Spleen (tissue), 11 donors: ENCODE measurements around the gene KCNJ8. TPM values are rescaled to one million over a fixed set of nuclear protein-coding genes. Genes with fewer than 3 reads are reported as not detected.

Source experiments
- DNase-seq: peaks from one replicate; pipeline ENCODE4 v3.0.0-alpha.2; 2020
- H3K27ac ChIP-seq, 8 donors: fragments of 200-600 bp; sonication (generic) in 7 of 8; 1 replicate in 4 of 8; 2 replicates in 4 of 8; pipeline versions ENCODE4 v1.5.0 to v1.8.0; 2016 to 2021; ENCODE audit warnings: inconsistent platforms in 4 of 8, mild to moderate bottlenecking in 4 of 8, moderate library complexity in 1 of 8
- H3K27me3 ChIP-seq, 7 donors: fragments of 200-600 bp; sonication (generic) in 6 of 7; replicated peaks in 1 of 7; 1 replicate in 4 of 7; 2 replicates in 3 of 7; pipeline versions ENCODE4 v1.5.0 to v1.8.0; 2016 to 2021; ENCODE audit warnings: inconsistent platforms in 3 of 7, mild to moderate bottlenecking in 1 of 7
- H3K36me3 ChIP-seq, 6 donors: fragments of 200-600 bp; sonication (generic) in 5 of 6; 1 replicate in 4 of 6; 2 replicates in 2 of 6; pipeline versions ENCODE4 v1.5.0 to v1.8.0; 2016 to 2021; ENCODE audit warnings: inconsistent platforms in 2 of 6
- H3K4me1 ChIP-seq, 6 donors: fragments of 200-600 bp; sonication (generic) in 5 of 6; 1 replicate in 3 of 6; 2 replicates in 3 of 6; pipeline versions ENCODE4 v1.5.0 to v1.8.0; 2016 to 2021; ENCODE audit warnings: inconsistent platforms in 3 of 6
- H3K4me3 ChIP-seq, 8 donors: fragments of 200-600 bp; sonication (generic) in 7 of 8; 1 replicate in 4 of 8; 2 replicates in 4 of 8; pipeline versions ENCODE4 v1.5.0 to v1.8.0; 2016 to 2021; ENCODE audit warnings: inconsistent platforms in 4 of 8, mild to moderate bottlenecking in 4 of 8, moderate library complexity in 2 of 8
- H3K9me3 ChIP-seq, 8 donors: fragments of 200-600 bp; sonication (generic) in 7 of 8; 1 replicate in 4 of 8; 2 replicates in 4 of 8; pipeline versions ENCODE4 v1.5.0 to v1.8.0; 2016 to 2021; ENCODE audit warnings: inconsistent platforms in 4 of 8
- POLR2A ChIP-seq, 3 donors: fragments of 450-650 bp; IDR thresholded peaks; one replicate each; pipeline ENCODE4 v1.5.1; 2017; ENCODE audit warnings: antibody characterized with exemption in 3 of 3, mild to moderate bottlenecking in 1 of 3
- POLR2AphosphoS5 ChIP-seq, 3 donors: sonication (generic); formaldehyde crosslinking; IDR thresholded peaks; one replicate each; pipeline ENCODE4 v1.5.1; 2017; ENCODE audit warnings: antibody characterized with exemption in 3 of 3
- WGBS, 5 donors: extraction: QIAGEN DNeasy Blood & Tissue Kit in 3 of 5; methylation state at CpG; one replicate each; pipeline versions ENCODE4 v1.1.5 to v1.1.7; 2013 to 2018; 5-methylcytosine and 5-hydroxymethylcytosine counted together
- intact Hi-C: fragments of 100-400 bp; cut with DNase I; formaldehyde crosslinking; loops from one replicate; pipeline ENCODE4 v1.15.0; 2023; ENCODE audit warnings: low total_unique reads
- polyA plus RNA-seq, 3 donors: library from polyadenylated mRNA; stranded (reverse); fragments of 200-250 nt; gene quantifications; one replicate each; pipeline ENCODE4 v1.2.1, GENCODE V29; 2013
- total RNA-seq, 7 donors: library from RNA; depleted of rRNA in 3 of 7; stranded (reverse); fragments of >200 nt in 3 of 7; fragmentation: NEBNext Ultra II Directional in 4 of 7; extraction: Animal tissue kit (Norgen Biotek cat#: 25700) in 4 of 7; gene quantifications; one replicate each; pipeline versions ENCODE4 v1.1.0 to v1.2.1, GENCODE V29; 2016 to 2021
- TF ChIP-seq, protein P1 (sequence below), 11 experiments: fragments of 200-600 bp in 7 of 11; fragments of 450-650 bp in 4 of 11; sonication (generic) in 4 of 11; IDR thresholded peaks in 8 of 11; conservative IDR thresholded peaks in 3 of 11; 1 replicate in 7 of 11; 2 replicates in 4 of 11; pipeline versions ENCODE4 v1.4.0 to v1.8.0; 2016 to 2021; ENCODE audit warnings: antibody characterized with exemption in 11 of 11, inconsistent platforms in 4 of 11, mild to moderate bottlenecking in 1 of 11
- donor health status: healthy with polysubstance abuse.
- donor health status: DM: no; HTN: no; CAD: no; lungs with moderate emphysema.
- donor health status: DM: no; HTN: no; CAD: no.
- donor health status: Bipolar disorder and iron deficiency.
- donor health status: healthy.
- donor health status: DM: no; HTN: no; CAD: no.
- donor health status: DM: yes; HTN: yes; CAD: no.

The KCNJ8 gene
- total and polyA plus RNA-seq, 10 donors: 1.6 to 19.3 (median 6.8) TPM

DNA sequence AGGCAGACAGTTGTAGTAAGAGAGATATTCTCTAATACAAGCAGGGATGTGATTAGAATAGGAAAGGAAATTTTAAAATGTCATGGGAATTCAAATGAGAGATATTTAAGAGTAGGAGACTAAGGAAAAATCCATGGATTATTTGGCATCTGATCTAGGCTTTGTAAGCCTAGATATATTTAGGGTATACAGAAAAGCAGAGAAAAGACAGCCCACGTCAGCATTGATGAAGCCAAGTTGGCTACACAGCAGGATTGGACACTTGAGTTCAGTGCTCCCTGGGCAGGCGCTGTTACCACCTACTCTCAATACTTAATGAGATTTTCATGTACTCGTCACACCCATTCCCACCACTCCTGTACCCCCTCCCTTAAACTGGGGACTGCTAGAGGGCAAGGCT lies 1.7 kb upstream of the KCNJ8 start:
- no peaks in the 10 kb centered on the region for H3K9me3 ChIP-seq
- intact Hi-C loops: no loop called here
- TF ChIP-seq, protein P1, sequence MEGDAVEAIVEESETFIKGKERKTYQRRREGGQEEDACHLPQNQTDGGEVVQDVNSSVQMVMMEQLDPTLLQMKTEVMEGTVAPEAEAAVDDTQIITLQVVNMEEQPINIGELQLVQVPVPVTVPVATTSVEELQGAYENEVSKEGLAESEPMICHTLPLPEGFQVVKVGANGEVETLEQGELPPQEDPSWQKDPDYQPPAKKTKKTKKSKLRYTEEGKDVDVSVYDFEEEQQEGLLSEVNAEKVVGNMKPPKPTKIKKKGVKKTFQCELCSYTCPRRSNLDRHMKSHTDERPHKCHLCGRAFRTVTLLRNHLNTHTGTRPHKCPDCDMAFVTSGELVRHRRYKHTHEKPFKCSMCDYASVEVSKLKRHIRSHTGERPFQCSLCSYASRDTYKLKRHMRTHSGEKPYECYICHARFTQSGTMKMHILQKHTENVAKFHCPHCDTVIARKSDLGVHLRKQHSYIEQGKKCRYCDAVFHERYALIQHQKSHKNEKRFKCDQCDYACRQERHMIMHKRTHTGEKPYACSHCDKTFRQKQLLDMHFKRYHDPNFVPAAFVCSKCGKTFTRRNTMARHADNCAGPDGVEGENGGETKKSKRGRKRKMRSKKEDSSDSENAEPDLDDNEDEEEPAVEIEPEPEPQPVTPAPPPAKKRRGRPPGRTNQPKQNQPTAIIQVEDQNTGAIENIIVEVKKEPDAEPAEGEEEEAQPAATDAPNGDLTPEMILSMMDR (IDR thresholded peaks at IDR 0.05 in 8 of 11, conservative IDR thresholded peaks at IDR 0.05 in 3 of 11): no peak
- TF ChIP-seq POLR2A (IDR thresholded peaks at IDR 0.05) (no peak), POLR2AphosphoS5 (IDR thresholded peaks at IDR 0.05) (no peak)
- no peaks in the 10 kb centered on the region for H3K36me3 ChIP-seq
- H3K4me1 ChIP-seq: peaks cover 0 to 22% (median 9%) of the 10 kb centered on the region in 6 donors
- DNase-seq: no peak
- peak overlapping the region in 3 of 8 donors; percentile 67 to 80 (median 78) for H3K27ac ChIP-seq
- 75 to 94% (median 89%) methylated on average over 3 of the region's 3 CpGs for WGBS, 5 donors
- H3K27me3 ChIP-seq: peaks cover 0 to 56% (median 30%) of the 10 kb centered on the region in 7 donors
- no peak overlapping the region for H3K4me3 ChIP-seq

DNA sequence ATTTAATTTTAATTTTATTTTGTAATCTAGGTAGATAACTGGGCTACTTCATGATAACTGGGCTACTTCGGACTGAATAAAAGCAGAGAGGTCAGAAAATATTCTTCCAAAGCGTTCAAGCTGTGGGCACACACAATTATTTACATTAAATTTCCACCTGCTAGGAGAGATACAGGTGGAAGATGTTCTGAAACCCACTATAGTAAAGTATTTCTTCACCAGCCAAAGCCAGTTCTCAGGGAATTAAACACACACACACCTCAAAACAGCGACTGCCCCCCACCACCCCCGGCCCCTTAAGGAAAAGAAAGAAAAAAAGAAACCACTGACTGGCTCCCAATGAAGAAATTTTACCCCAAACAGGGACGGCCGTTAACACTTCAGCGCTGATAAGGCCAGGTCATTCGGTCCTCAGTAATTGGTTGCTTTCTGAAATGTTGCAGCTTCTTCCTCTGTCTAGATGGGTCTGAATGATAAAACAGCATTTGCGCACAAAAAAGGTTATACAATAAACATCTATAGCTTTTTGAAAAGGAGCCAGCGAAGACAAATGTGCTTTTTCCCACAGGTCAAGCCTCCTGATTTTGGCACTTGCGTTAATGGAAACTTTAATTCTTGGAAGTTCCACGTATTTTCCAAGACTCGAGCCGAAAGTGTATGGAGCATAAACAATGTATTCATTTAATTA lies 771 bp upstream of the KCNJ8 start:
- DNase-seq: no peak

DNA sequence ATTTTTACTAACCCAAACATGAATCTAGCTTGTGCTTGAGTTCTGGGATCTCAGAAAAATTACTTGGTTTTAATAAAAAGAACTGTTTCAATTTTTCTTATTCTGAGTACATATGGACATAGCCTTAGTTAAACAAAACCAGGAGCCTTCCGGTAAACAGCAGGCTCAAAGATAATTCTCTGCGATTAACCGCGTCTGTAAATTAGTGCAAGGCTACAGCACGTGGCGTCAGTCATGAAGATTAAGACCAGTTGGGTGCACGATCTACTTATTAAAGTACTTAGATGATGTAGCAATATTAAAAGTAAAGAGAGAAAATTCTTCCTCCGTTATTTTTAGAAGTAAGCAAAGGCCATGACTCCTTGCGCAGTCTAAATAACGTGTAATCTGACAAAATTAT lies 700 bp downstream of the KCNJ8 start:
- H3K27ac ChIP-seq: peak overlapping the region in 7 of 8 donors; percentile 67 to 80 (median 71)
- H3K4me3 ChIP-seq: peak overlapping the region; percentile 0 to 64 (median 32)
- TF ChIP-seq, protein P1 (IDR thresholded peaks at IDR 0.05 in 8 of 11, conservative IDR thresholded peaks at IDR 0.05 in 3 of 11): no peak
- TF ChIP-seq POLR2A (IDR thresholded peaks at IDR 0.05) (no peak), POLR2AphosphoS5 (IDR thresholded peaks at IDR 0.05) (no peak)
- DNase-seq: no peak
- H3K36me3 ChIP-seq: no peaks in the 10 kb centered on the region
- intact Hi-C loops: no loop called here
- WGBS, 5 donors: 9 to 12% (median 11%) methylated on average over 10 of the region's 10 CpGs
- peaks cover 0 to 56% (median 30%) of the 10 kb centered on the region in 7 donors for H3K27me3 ChIP-seq
- H3K9me3 ChIP-seq: no peaks in the 10 kb centered on the region
- H3K4me1 ChIP-seq: peaks cover 0 to 22% (median 9%) of the 10 kb centered on the region in 6 donors

More for the DNA sequence above, 771 bp upstream of the KCNJ8 start:
- TF ChIP-seq POLR2A (IDR thresholded peaks at IDR 0.05) (no peak), POLR2AphosphoS5 (IDR thresholded peaks at IDR 0.05) (no peak)
- TF ChIP-seq, protein P1 (IDR thresholded peaks at IDR 0.05 in 8 of 11, conservative IDR thresholded peaks at IDR 0.05 in 3 of 11): no peak
- 21 to 28% (median 27%) methylated on average over 14 of the region's 14 CpGs for WGBS, 5 donors
- peak overlapping the region in 6 of 8 donors; percentile 32 to 64 (median 34) for H3K4me3 ChIP-seq
- H3K9me3 ChIP-seq: no peaks in the 10 kb centered on the region
- peaks cover 0 to 56% (median 30%) of the 10 kb centered on the region in 7 donors for H3K27me3 ChIP-seq
- H3K27ac ChIP-seq: peak overlapping the region in 7 of 8 donors; percentile 11 to 80 (median 67)
- H3K36me3 ChIP-seq: no peaks in the 10 kb centered on the region
- H3K4me1 ChIP-seq: peaks cover 0 to 22% (median 9%) of the 10 kb centered on the region in 6 donors
- intact Hi-C loops: no loop called here

DNA sequence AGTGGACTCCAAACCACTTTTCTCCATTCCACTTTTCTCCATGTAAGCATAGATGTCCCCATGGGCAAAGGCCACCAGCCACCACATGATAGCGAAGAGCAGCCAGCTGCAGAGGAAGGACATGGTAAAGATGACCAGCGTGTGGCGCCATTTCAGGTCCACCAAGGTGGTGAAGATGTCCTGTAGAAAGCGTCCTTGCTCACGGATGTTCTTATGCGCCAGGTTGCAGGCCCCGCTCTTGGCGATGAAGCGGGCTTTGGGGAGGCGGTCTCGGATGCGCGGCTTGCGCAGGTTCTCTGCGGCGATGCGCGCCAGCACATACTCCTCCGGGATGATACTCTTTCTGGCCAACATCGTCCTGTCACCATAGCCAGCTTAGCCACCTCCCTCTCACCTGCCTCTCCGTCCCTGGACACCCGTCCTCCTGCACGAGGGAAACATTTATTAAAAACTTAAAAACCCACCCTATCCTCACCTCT lies 1.2 kb downstream of the KCNJ8 start:
- DNase-seq: no peak
- WGBS, 5 donors: 14 to 30% (median 23%) methylated on average over 23 of the region's 23 CpGs
- H3K4me3 ChIP-seq: peak overlapping the region in 7 of 8 donors; percentile 0 to 64 (median 33)

More for the DNA sequence above, 1.2 kb downstream of the KCNJ8 start:
- H3K4me1 ChIP-seq: peaks cover 0 to 22% (median 9%) of the 10 kb centered on the region in 6 donors
- H3K27ac ChIP-seq: peak overlapping the region in 7 of 8 donors; percentile 21 to 80 (median 71)
- H3K36me3 ChIP-seq: no peaks in the 10 kb centered on the region
- TF ChIP-seq, protein P1 (IDR thresholded peaks at IDR 0.05 in 8 of 11, conservative IDR thresholded peaks at IDR 0.05 in 3 of 11): peak in 2 of 11 experiments; percentile 7 to 21
- TF ChIP-seq POLR2A (IDR thresholded peaks at IDR 0.05) (no peak), POLR2AphosphoS5 (IDR thresholded peaks at IDR 0.05) (peak in 2 of 3 donors; percentile 31 to 35)
- H3K9me3 ChIP-seq: no peaks in the 10 kb centered on the region
- H3K27me3 ChIP-seq: peaks cover 0 to 56% (median 30%) of the 10 kb centered on the region in 7 donors
- intact Hi-C loops: no loop called here
